ENCODE results near the gene SCGB1D1. TPM values are rescaled to one million over a fixed set of nuclear protein-coding genes. Genes with fewer than 3 reads are reported as not detected.

SCGB1D1 gene
- total and polyA plus RNA-seq, 2 of the 8 experiments (the other 6 are each of a cell fraction or from before 2014, with no cell fraction given): not detected

GRCh38 chr11:62152245-62153086 is 37.5 kb upstream of the SCGB1D1 start (continued):
- TF ChIP-seq GABPA (IDR thresholded peaks at IDR 0.05; ENCODE audit: borderline replicate concordance, insufficient read depth, low read length) (no peak), SIX5 (IDR thresholded peaks at IDR 0.05; ENCODE audit: low read depth, low read length) (no peak), ZNF274 (IDR thresholded peaks at IDR 0.05; ENCODE audit: borderline replicate concordance, extremely low read depth, low read length) (no peak)

Measured in H1 (cell line).